ENCODE results near the gene PRR36.
A peak's percentile ranks its signal among the peaks of the same experiment; 100 is the strongest.

Gene PRR36

DNA sequence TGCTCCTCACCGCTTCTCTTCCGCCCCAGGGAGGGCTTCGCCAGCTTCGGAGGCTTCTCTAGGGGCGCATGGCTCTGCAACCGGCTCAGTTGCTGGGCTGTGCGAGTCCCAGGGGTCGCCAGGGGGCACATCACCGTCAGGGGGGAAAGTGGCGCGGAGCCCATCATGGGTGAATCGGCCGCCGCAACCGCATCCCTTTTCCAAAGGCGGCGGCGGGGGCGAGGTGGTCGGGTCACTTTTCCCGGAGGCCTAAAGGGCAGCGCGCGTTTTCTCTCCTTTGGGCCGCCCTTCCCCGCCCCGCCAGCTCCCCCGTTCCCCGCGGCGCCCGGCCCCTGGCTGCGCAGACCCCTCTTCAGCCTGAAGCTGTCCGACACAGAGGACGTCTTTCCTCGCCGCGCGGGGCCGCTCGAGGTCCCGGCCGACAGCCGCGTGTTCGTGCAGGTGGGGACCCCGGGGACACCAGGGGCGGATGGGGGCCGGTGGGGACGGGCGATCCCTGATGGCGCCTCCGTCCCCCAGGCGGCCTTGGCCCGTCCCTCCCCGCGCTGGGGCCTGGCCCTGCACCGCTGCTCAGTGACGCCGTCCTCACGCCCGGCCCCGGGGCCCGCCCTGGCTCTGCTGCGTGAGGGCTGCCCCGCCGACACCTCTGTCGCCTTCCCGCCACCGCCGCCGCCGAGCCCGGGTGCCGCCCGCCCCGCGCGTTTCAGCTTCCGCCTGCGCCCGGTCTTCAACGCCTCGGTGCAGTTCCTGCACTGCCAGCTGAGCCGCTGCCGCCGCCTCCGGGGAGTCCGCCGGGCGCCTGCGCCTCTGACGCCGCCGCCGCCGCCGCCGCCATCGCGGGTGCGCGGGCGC, 42.1 kb upstream of the PRR36 start:
- TF ChIP-seq, protein P1, sequence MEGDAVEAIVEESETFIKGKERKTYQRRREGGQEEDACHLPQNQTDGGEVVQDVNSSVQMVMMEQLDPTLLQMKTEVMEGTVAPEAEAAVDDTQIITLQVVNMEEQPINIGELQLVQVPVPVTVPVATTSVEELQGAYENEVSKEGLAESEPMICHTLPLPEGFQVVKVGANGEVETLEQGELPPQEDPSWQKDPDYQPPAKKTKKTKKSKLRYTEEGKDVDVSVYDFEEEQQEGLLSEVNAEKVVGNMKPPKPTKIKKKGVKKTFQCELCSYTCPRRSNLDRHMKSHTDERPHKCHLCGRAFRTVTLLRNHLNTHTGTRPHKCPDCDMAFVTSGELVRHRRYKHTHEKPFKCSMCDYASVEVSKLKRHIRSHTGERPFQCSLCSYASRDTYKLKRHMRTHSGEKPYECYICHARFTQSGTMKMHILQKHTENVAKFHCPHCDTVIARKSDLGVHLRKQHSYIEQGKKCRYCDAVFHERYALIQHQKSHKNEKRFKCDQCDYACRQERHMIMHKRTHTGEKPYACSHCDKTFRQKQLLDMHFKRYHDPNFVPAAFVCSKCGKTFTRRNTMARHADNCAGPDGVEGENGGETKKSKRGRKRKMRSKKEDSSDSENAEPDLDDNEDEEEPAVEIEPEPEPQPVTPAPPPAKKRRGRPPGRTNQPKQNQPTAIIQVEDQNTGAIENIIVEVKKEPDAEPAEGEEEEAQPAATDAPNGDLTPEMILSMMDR (conservative IDR thresholded peaks at IDR 0.05), result 0 out of 2 replicates have a peak, but pooled peaks have one; percentile 4
- no peak overlapping the region; the same call in 1 of the 2 replicates for H3K27ac ChIP-seq

GRCh38 chr19:7915250-7916102, 41.3 kb upstream of the PRR36 start:
- H3K27ac ChIP-seq, result no peak overlapping the region
- TF ChIP-seq, protein P1 (conservative IDR thresholded peaks at IDR 0.05), result no peak

DNA sequence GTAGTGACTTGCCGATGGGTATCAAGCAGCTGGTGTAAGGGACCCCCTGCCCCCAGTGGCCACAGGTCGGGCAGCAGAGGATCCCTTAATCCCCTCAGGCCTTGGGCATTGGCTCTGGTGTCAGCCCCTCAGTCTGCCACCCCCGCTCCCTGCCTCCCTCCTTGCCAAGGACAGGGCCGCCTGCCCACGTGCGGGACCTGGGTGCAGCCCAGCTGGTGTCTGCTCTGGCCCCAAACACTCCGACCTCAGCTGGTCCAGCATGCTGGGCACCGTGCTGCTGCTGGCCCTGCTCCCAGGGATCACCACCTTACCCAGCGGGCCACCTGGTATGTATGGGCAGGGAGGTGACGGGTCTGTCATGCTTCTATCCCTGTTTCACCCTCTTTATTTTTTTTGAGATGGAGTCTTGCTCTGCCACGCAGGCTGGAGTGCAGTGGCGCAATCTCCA, 40.4 kb upstream of the PRR36 start, which contains the start of gene TGFBR3L:
TGFBR3L (plus strand) TSS at position 233 of the 448 bp plus-strand sequence.
- H3K27ac ChIP-seq, result no peak within 1 kb of the TSS
- TF ChIP-seq, protein P1 (conservative IDR thresholded peaks at IDR 0.05), result no peak

DNA sequence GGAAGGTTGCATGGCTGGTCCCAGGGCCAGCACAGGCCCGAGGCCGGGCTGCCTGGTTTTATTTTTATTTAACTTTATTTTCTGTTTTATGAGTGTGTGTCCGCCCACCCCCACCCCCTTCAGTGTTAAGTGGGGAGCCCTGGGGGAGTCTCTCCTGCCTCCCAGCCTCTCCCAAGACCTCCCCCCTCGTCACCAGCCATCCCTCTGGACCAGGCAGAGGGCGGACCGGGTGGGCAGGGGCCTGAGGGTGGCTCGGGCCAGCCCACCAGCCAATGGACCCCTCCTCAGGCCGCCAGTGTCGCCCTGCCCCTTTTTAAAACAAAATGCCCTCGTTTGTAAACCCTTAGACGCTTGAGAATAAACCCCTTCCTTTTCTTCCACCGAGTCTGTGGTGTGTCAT, 39.9 kb upstream of the PRR36 start:
- H3K27ac ChIP-seq, result no peak overlapping the region
- TF ChIP-seq, protein P1 (conservative IDR thresholded peaks at IDR 0.05), result no peak

DNA sequence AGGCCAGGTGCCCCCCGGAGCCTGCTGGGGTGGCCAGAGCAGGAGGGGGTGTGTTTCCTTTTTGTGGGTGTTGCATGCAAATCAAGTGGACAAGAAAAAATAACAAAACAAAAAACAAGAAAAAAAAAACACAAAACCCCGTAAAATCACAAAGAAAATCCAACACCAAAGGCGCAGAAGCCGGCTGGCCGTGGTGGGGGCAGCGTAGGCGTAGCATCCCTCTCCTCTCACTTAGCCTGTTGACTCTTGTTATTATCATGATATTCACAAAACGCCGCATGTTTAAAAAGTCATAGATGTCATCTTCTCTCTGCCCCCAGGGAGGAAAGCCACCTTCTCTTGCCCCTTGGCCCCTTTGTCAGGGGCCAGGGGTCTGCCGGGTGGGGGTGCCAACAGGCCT, 39.5 kb upstream of the PRR36 start:
- TF ChIP-seq, protein P1 (conservative IDR thresholded peaks at IDR 0.05), result no peak
- no peak overlapping the region for H3K27ac ChIP-seq

DNA sequence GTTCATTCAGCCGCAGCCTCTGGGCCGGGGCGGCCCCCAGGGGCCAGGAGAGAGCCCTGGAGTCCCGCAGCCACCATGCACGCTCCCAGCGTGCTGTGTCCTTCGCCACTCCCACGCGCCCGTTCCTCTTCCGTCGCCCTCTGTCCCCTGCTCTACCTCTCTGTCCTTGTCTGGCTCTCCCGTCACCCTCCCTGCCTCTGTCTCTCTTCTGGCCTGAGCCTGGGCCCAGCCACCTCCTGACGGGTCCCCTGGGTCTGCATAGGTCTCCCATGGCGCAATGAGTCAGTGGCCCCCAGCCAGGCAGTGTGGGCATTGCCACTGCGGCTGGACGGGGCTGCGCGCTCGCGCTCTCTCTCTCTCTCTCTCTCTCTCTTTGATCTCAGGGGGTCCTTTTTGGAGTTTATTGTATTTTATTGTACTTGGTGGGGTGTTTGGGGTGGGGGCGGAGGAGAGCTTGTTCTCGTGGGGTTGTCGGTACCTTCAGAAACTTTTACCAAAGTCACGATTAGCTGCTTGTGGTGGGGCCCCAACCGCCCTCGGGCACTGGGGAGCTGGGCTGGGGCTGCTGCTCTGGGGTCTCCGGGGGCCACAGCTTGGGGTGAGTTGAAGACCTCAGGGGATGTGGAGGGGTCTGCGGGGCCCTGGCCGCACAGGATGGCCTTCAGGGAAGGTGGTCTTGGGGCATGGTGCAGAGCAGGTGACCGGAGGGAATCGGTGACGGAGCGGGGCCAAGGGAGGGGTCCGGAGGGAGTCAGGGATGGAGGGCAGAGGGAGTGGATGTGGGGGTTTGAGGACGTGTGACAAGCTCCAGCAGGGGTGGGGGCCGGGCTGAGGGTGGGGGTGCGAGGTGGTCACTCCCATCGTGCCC, 38.7 kb upstream of the PRR36 start:
- TF ChIP-seq, protein P1 (conservative IDR thresholded peaks at IDR 0.05), result no peak
- no peak overlapping the region for H3K27ac ChIP-seq

All from VCaP (cell line).